ENCODE results near the gene BRPF1.

BRPF1 gene

GRCh38 chr3:9792405-9793160 lies 61.0 kb downstream of the BRPF1 start, which contains the start of the genes ARPC4 and TADA3:
ARPC4 (plus strand) TSS chr3:9793082; CDS start chr3:9793122, 40 bp downstream.
TADA3 (minus strand) TSS chr3:9792473; CDS start chr3:9791466, 1,007 bp downstream.
- CTCF ChIA-PET = interaction anchor here (0.8 to 1.8 kb wide), 4 partner anchors 11 to 42 kb away, joined by 3 to 7 read pairs (median 4); no protein-coding TSS in a partner anchor
- H3K4me3 ChIP-seq (ENCODE audit: low read depth, low read length) = peak within 1 kb of the TSS; percentile 99
- POLR2A ChIA-PET = interaction anchor here (0.7 to 1.8 kb wide), 15 partner anchors 8 to 154 kb away, joined by 3 to 13 read pairs (median 4); partner anchors contain the start of genes BRPF1, CRELD1, OGG1 and RPUSD3
- peak; percentile 8 for TF ChIP-seq CTCF (IDR thresholded peaks at IDR 0.05; ENCODE audit: insufficient read depth, low read length, missing control alignments)
- peak; percentile 86 for DNase-seq (ENCODE audit: low read depth, low spot score)

DNA sequence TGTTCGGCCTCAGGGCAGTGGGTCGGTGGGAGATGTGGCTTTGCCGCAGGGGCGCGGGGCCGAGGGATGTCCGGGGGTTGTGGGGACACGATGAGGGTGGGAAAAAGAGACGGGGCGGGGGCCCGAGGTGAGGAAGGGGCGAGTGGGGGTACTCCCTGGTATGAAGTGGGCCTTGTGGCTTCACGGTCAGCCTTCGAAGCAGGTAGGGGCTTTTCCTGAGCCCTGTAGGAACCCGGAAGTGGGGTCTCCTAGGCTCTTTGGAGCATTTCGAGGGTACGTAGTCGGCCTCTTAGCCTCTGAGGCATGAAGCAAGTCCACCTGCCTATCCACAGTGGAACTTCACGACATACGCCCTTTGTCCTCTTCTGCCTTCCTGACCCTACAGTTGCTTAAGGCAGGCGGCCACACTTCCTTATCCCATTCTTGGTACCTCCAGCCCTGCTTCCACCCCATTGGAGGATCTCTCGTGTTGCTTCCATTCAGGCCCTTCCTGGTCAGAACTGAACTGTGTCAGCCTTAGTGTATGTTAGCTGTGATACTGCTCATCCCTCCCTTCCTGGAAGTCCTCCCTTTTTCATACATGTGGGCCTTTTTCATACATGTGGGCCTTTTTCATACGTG lies 61.7 kb downstream of the BRPF1 start:
- no peak for DNase-seq (ENCODE audit: low read depth, low spot score)
- CTCF ChIA-PET = interaction anchor here (0.8 to 1.8 kb wide), 3 partner anchors 11 to 43 kb away, joined by 3 to 7 read pairs (median 4); no protein-coding TSS in a partner anchor
- POLR2A ChIA-PET = interaction anchor here (0.7 to 1.8 kb wide), 16 partner anchors 9 to 535 kb away, joined by 3 to 13 read pairs (median 4); partner anchors contain the start of genes BRPF1, CRELD1, OGG1 and RPUSD3

DNA sequence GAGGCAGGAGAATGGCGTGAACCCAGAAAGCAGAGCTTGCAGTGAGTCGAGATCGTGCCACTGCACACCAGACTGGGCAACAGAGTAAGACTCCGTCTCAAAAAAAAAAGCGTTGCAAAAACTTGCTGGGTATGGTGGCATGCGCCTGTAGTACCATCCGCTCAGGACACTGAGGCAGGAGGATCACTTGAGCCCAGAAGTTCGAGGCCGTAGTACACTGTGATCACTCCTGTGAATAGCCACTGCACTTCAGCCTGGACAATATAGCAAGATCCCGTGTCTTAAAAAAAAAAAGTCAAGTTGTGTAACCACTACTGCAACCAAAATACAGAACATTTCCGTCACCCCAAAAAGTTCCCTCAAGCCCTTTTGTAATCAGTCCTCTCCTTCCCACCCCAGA lies 62.9 kb downstream of the BRPF1 start:
- CTCF ChIA-PET = no interaction called here
- TF ChIP-seq CTCF (IDR thresholded peaks at IDR 0.05; ENCODE audit: insufficient read depth, low read length, missing control alignments) = no peak
- no peak for DNase-seq (ENCODE audit: low read depth, low spot score)
- POLR2A ChIA-PET = no interaction called here
- H3K4me3 ChIP-seq (ENCODE audit: low read depth, low read length) = peak overlapping the region; percentile 18; the same call in 1 of the 2 replicates

More for the DNA sequence above, 61.7 kb downstream of the BRPF1 start:
- TF ChIP-seq CTCF (IDR thresholded peaks at IDR 0.05; ENCODE audit: insufficient read depth, low read length, missing control alignments) = no peak
- peak overlapping the region; percentile 99 for H3K4me3 ChIP-seq (ENCODE audit: low read depth, low read length)

DNA sequence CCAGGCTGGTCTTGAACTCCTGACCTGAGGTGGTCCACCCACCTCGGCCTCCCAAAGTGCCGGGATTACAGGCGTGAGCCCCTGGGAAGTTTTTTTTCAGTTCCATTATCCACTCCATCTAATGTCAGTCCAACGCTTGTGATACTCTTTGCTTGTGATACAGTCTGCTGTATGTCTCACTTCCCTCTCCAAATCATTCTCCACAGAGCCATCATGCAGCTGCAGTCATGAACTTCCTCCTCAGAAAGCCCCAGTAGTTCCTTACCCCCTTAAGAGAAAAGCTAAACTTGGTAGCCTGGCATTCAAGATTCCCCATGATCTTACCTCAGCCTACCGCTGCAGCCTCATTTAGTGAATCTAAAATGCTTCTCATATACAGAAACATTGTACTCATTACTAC lies 63.7 kb downstream of the BRPF1 start:
- POLR2A ChIA-PET = interaction anchor here (0.9 kb wide), 1 partner anchor 137 kb away, joined by 4 read pairs; no protein-coding TSS in a partner anchor

GRCh38 chr3:9797196-9797945 lies 65.8 kb downstream of the BRPF1 start:
- DNase-seq (ENCODE audit: low read depth, low spot score) = no peak
- CTCF ChIA-PET = no interaction called here
- TF ChIP-seq CTCF (IDR thresholded peaks at IDR 0.05; ENCODE audit: insufficient read depth, low read length, missing control alignments) = no peak
- POLR2A ChIA-PET = no interaction called here
- no peak overlapping the region for H3K4me3 ChIP-seq (ENCODE audit: low read depth, low read length)

More for the DNA sequence above, 63.7 kb downstream of the BRPF1 start:
- CTCF ChIA-PET = interaction anchor here (1.8 kb wide), 1 partner anchor 10 kb away, joined by 9 read pairs; no protein-coding TSS in a partner anchor
- no peak for DNase-seq (ENCODE audit: low read depth, low spot score)
- no peak for TF ChIP-seq CTCF (IDR thresholded peaks at IDR 0.05; ENCODE audit: insufficient read depth, low read length, missing control alignments)
- H3K4me3 ChIP-seq (ENCODE audit: low read depth, low read length) = no peak overlapping the region

Data from AG04449 (cell line).